Ovary (tissue), 3 donors: ENCODE measurements around the gene CFB.

Source experiments
- POLR2A ChIP-seq: fragments of 450-650 bp; IDR thresholded peaks from one replicate; pipeline ENCODE4 v1.6.1; 2017; ENCODE audit warnings: antibody characterized with exemption, mild to moderate bottlenecking, moderate library complexity
- TF ChIP-seq, protein P1 (sequence below), 3 donors: fragments of 450-650 bp in 2 of 3; fragments of 200-600 bp in 1 of 3; IDR thresholded peaks; one replicate each; pipeline versions ENCODE4 v1.5.1 to v1.8.0; 2016 to 2022; ENCODE audit warnings: antibody characterized with exemption in 3 of 3, mild to moderate bottlenecking in 1 of 3
- donor health status: DM: no; HTN: no; CAD: no.

DNA sequence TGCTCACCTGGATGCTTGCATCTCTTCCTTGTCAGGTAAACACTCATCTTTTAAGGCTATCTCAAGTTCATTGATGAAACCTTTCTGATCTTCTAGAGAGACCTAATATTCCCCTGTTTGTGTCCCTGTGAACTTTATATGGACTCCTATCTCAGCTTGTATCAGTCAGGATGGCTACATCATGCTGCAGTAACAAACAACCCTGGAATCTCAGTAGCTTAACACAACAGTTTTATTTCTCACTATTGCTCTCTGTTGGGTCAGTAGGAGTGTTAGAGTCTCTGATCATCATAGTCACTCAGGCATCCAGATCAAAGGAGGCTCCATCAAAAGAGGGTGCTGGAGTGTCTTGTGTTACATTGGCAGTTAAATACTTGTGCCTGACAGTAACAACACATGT lies 30.5 kb upstream of the CFB start:
- TF ChIP-seq, protein P1, sequence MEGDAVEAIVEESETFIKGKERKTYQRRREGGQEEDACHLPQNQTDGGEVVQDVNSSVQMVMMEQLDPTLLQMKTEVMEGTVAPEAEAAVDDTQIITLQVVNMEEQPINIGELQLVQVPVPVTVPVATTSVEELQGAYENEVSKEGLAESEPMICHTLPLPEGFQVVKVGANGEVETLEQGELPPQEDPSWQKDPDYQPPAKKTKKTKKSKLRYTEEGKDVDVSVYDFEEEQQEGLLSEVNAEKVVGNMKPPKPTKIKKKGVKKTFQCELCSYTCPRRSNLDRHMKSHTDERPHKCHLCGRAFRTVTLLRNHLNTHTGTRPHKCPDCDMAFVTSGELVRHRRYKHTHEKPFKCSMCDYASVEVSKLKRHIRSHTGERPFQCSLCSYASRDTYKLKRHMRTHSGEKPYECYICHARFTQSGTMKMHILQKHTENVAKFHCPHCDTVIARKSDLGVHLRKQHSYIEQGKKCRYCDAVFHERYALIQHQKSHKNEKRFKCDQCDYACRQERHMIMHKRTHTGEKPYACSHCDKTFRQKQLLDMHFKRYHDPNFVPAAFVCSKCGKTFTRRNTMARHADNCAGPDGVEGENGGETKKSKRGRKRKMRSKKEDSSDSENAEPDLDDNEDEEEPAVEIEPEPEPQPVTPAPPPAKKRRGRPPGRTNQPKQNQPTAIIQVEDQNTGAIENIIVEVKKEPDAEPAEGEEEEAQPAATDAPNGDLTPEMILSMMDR (IDR thresholded peaks at IDR 0.05) = no peak
- TF ChIP-seq POLR2A = no peak
